Measurements from ENCODE around the gene ARHGAP26. TPM values are rescaled to one million over a fixed set of nuclear protein-coding genes. Genes with fewer than 3 reads are reported as not detected.
A peak's percentile ranks its signal among the peaks of the same experiment; 100 is the strongest.

ARHGAP26 gene
- total RNA-seq, 1 donor from 2014 or later, result 18.7 TPM

DNA sequence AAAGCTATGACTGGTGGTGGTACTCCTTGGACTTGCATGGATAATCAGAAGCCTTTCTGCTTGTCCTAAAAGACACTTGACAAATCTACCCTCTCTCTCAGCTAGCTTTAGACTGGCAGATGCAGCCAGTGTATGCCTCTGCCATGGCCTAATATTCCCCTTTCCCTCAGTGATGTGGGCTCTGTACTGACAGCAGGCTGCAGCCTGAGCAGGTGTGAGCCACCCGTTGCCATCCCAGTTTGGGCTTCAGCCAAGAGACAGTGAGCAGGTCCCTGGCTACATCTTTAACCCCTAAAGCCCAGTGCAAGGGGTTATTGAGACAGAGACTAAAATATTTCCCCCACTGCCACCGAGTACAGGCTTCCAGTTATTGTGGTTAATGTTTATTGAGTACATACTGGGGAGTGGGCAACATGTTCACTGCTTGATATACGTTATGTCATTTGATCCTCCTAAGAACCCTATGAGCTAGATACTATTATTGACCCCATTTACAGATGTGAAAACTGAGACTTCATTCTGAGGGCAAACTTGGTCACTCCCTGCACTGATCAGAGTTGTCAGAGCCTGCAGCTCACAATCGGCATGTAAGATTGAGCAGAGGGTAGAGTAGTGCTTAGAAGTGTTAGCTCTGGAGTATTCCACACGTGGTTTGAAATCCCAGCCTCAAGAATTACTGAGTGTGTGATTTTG is 254.2 kb downstream of the ARHGAP26 start:
- no peak overlapping the region for H3K27ac Mint-ChIP-seq
- no peaks in the 10 kb centered on the region for H3K9me3 Mint-ChIP-seq
- peaks cover 3% of the 10 kb centered on the region for H3K36me3 Mint-ChIP-seq
- TF ChIP-seq, protein P1, sequence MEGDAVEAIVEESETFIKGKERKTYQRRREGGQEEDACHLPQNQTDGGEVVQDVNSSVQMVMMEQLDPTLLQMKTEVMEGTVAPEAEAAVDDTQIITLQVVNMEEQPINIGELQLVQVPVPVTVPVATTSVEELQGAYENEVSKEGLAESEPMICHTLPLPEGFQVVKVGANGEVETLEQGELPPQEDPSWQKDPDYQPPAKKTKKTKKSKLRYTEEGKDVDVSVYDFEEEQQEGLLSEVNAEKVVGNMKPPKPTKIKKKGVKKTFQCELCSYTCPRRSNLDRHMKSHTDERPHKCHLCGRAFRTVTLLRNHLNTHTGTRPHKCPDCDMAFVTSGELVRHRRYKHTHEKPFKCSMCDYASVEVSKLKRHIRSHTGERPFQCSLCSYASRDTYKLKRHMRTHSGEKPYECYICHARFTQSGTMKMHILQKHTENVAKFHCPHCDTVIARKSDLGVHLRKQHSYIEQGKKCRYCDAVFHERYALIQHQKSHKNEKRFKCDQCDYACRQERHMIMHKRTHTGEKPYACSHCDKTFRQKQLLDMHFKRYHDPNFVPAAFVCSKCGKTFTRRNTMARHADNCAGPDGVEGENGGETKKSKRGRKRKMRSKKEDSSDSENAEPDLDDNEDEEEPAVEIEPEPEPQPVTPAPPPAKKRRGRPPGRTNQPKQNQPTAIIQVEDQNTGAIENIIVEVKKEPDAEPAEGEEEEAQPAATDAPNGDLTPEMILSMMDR (conservative IDR thresholded peaks at IDR 0.05), result no peak
- peaks cover 32% of the 10 kb centered on the region for H3K4me1 Mint-ChIP-seq (ENCODE audit: unreplicated experiment)
- no peak overlapping the region for H3K4me3 Mint-ChIP-seq
- H3K27me3 Mint-ChIP-seq, result no peaks in the 10 kb centered on the region
- no peak for DNase-seq (ENCODE audit: extremely low spot score, unreplicated experiment)

DNA sequence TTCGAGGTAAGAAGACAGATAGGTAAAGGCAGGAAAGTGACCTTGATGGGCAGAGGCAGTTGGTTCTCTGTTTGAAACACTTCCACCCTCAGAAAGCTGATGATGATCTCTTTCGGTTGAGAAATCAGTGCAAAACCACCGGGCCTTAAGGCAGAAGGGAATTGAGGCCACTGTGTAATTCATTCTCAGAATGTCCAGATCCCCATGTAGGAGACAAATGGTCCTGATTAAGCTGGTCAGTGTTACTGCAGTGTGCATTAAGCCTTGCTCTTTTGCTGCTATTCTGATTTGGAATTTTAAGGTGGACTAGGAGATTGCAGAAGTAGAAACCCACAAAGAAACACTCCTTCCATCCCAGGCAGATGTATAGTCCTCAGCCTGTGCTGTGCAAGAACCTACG is 255.2 kb downstream of the ARHGAP26 start:
- H3K4me3 Mint-ChIP-seq, result no peak overlapping the region

DNA sequence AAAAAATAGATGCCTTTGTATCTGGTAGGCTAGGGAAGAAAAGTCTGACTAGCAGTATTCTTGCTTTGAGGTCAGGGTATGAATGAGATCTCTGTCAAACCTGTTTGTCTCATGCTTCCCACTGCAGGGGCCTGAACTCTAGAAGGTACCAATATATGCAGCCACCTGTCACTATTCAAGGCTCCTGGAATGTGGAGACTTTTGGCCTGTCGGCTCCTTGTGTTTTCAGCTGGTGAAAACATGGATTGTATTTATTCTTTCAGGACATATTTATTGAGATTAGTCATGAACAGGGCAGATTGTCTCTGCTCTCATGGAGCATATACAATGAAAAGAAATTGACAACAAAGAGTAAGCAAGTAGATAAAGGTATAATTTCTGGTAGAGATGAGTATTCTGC is 255.8 kb downstream of the ARHGAP26 start:
- peak overlapping the region; percentile 2 for H3K4me3 Mint-ChIP-seq
- H3K27me3 Mint-ChIP-seq, result no peaks in the 10 kb centered on the region
- H3K9me3 Mint-ChIP-seq, result no peaks in the 10 kb centered on the region
- no peak for DNase-seq (ENCODE audit: extremely low spot score, unreplicated experiment)
- peaks cover 32% of the 10 kb centered on the region for H3K4me1 Mint-ChIP-seq (ENCODE audit: unreplicated experiment)
- TF ChIP-seq, protein P1 (conservative IDR thresholded peaks at IDR 0.05), result no peak
- peaks cover 3% of the 10 kb centered on the region for H3K36me3 Mint-ChIP-seq
- H3K27ac Mint-ChIP-seq, result peak overlapping the region; percentile 39

More for the DNA sequence above, 255.2 kb downstream of the ARHGAP26 start:
- H3K27ac Mint-ChIP-seq, result no peak overlapping the region
- peaks cover 3% of the 10 kb centered on the region for H3K36me3 Mint-ChIP-seq
- no peak for DNase-seq (ENCODE audit: extremely low spot score, unreplicated experiment)
- TF ChIP-seq, protein P1 (conservative IDR thresholded peaks at IDR 0.05), result no peak
- peaks cover 32% of the 10 kb centered on the region for H3K4me1 Mint-ChIP-seq (ENCODE audit: unreplicated experiment)
- no peaks in the 10 kb centered on the region for H3K9me3 Mint-ChIP-seq
- H3K27me3 Mint-ChIP-seq, result no peaks in the 10 kb centered on the region

DNA sequence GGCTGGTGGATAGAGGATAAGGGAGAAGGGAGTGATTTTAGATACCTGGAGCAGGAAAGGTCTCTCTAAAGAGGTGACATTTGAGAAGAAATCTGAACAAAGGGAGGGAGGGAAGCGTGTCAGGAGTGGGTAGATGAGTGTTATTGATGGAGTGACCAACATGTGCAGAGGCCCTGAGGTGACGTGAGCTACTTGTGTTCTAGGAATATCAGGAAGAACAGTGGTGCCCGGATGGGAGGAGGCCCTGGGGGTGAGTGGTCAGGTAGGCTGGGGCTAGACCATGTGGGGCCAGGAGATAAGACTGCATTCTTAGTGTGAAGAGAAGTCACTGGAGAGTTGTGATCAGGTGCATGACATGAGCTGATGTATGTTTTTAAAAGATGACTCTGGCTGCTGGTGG is 256.2 kb downstream of the ARHGAP26 start:
- H3K27ac Mint-ChIP-seq, result peak overlapping the region; percentile 39
- DNase-seq (ENCODE audit: extremely low spot score, unreplicated experiment), result no peak

DNA sequence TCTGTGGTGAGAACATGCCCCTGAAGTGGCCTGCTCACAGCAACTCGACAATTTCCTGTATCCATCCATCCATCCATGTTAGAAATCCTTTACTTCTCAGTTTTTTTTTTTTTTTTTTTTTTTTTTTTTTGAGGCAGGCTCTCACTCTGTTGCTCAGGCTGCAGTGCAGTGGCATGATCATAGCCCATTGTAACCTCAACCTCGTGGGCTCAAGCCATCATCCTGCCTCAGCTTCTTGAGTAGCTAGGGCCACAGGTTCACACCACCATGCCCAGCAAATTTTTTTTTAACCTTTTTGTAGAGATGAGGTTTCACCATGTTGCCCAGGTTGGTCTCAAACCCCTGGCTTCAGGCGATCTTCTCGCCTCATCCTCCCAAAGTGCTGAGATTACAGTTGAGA is 259.1 kb downstream of the ARHGAP26 start:
- no peak for DNase-seq (ENCODE audit: extremely low spot score, unreplicated experiment)
- Mint-ChIP-seq H3K4me1 (ENCODE audit: unreplicated experiment) (peaks cover 26% of the 10 kb centered on the region), H3K9me3 (no peaks in the 10 kb centered on the region), H3K4me3 (no peak overlapping the region), H3K27me3 (no peaks in the 10 kb centered on the region), H3K27ac (no peak overlapping the region), H3K36me3 (peaks cover 3% of the 10 kb centered on the region)
- TF ChIP-seq, protein P1 (conservative IDR thresholded peaks at IDR 0.05), result no peak

More for the DNA sequence above, 256.2 kb downstream of the ARHGAP26 start:
- peaks cover 3% of the 10 kb centered on the region for H3K36me3 Mint-ChIP-seq
- H3K27me3 Mint-ChIP-seq, result no peaks in the 10 kb centered on the region
- no peaks in the 10 kb centered on the region for H3K9me3 Mint-ChIP-seq
- TF ChIP-seq, protein P1 (conservative IDR thresholded peaks at IDR 0.05), result no peak
- H3K4me1 Mint-ChIP-seq (ENCODE audit: unreplicated experiment), result peaks cover 32% of the 10 kb centered on the region
- peak overlapping the region; percentile 2 for H3K4me3 Mint-ChIP-seq

Measured in type B pancreatic cell (in vitro differentiated cells).